Osteoblast (primary cell): ENCODE results near the gene MED6. TPM values are rescaled to one million over a fixed set of nuclear protein-coding genes. Genes with fewer than 3 reads are reported as not detected.

Experiments
- DNase-seq: peaks from one replicate; pipeline ENCODE4 v3.0.0; 2011; ENCODE audit warnings: low spot score, mixed read lengths; ENCODE audit not compliant: insufficient read length; ENCODE audit errors: missing footprints
- H2AFZ ChIP-seq: 2 replicates; pipeline ENCODE4 v1.6.0; 2011; ENCODE audit warnings: mild to moderate bottlenecking, low read length
- H3K27ac ChIP-seq: 2 replicates; pipeline ENCODE4 v1.5.1; 2011; ENCODE audit warnings: mild to moderate bottlenecking, low read depth, low read length, moderate library complexity
- H3K27me3 ChIP-seq: 2 replicates; pipeline ENCODE4 v1.6.0; 2012; ENCODE audit warnings: mild to moderate bottlenecking, control low read depth, inconsistent platforms, low read length, moderate library complexity; ENCODE audit not compliant: insufficient read depth
- H3K36me3 ChIP-seq: 2 replicates; pipeline ENCODE4 v1.5.1; 2011; ENCODE audit warnings: mild to moderate bottlenecking, low read length, control low read depth, moderate library complexity; ENCODE audit not compliant: insufficient read depth
- H3K4me1 ChIP-seq: 2 replicates; pipeline ENCODE4 v1.5.1; 2011; ENCODE audit warnings: mild to moderate bottlenecking, low read length, control low read depth, moderate library complexity; ENCODE audit not compliant: insufficient read depth
- H3K4me2 ChIP-seq: 2 replicates; pipeline ENCODE4 v1.6.0; 2011; ENCODE audit warnings: mild to moderate bottlenecking, low read length; ENCODE audit not compliant: insufficient read depth
- H3K4me3 ChIP-seq: fragments of 200-600 bp; sonication (generic); 3 replicates; pipeline ENCODE4 v1.5.1; 2012; ENCODE audit warnings: mild to moderate bottlenecking, low read length, inconsistent platforms; ENCODE audit not compliant: insufficient read depth
- H3K79me2 ChIP-seq: 2 replicates; pipeline ENCODE4 v1.6.0; 2012; ENCODE audit warnings: mild to moderate bottlenecking, low read length, control low read depth, inconsistent platforms; ENCODE audit not compliant: insufficient read depth
- H3K9me3 ChIP-seq: 2 replicates; pipeline ENCODE4 v1.5.1; 2011; ENCODE audit warnings: low read depth, low read length, control low read depth
- H4K20me1 ChIP-seq: 2 replicates; pipeline ENCODE4 v1.6.0; 2012; ENCODE audit warnings: mild to moderate bottlenecking, low read length, control low read depth; ENCODE audit not compliant: insufficient read depth
- CTCF ChIP-seq: IDR thresholded peaks from 2 replicates; pipeline ENCODE4 v1.5.1; 2011; ENCODE audit warnings: mild to moderate bottlenecking, low read depth, low read length, moderate library complexity; ENCODE audit errors: extremely low read depth
- total RNA-seq: library from RNA; depleted of rRNA; stranded (reverse); fragments of >200 nt; gene quantifications from 2 replicates; pipeline ENCODE4 v1.2.3, GENCODE V29; 2012

MED6 gene
- total RNA-seq, 1 donor, result 32.2 TPM

DNA sequence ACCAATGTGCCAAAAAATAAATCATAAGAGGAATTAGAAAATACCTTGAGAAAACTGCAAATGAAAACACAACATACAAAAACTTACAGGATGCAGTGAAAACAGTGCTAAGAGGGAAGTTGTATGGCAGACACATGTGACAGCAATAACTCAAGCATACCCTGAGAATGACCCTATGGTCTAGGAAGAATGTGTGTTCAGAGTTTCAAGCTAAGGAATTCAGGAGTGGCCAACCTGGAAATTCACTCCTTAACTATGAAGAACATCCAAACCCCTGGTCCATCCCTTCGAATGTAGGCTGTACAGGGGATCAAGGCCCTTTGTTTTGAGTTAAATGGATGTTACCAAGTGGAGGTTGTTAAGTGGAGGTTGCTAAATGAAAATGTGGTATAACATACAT is 24.5 kb upstream of the MED6 start:
- H4K20me1 ChIP-seq, result no peaks in the 10 kb centered on the region

DNA sequence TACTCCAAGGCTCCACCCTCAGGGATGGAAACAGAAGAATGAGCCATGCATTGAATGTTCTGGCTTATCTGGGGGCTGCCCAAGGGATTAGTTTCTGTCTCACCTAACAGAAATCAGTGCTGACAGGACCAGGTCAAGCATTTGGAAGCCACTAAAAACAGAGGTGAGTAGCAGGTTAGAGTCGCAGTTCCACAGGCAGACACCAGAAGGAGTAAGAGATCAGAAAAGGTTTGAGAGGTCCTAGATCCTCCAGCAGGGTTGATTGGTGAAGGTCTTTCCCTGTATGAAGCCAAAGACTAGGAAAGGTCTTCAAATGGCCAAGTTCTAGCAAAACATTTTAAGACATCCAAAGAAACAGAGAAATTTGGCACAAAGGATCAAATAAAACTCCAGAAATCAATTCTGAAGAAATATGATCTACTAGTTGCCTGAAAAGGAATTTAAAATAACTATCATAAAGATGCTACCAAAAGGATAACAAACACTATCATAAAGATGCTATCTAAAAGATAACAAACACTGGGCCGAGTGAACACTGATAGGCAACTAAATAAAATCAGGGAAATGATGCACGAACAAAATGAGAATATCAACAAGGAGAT is 21.8 kb upstream of the MED6 start:
- Histone ChIP-seq H3K4me3 (no peak overlapping the region), H3K27ac (no peak overlapping the region), H3K27me3 (peaks cover 6% of the 10 kb centered on the region)

More for the DNA sequence above, 24.5 kb upstream of the MED6 start:
- no peak overlapping the region for H3K27ac ChIP-seq
- no peak overlapping the region for H3K4me2 ChIP-seq
- H3K79me2 ChIP-seq, result no peaks in the 10 kb centered on the region
- H2AFZ ChIP-seq, result no peak overlapping the region
- H3K4me1 ChIP-seq, result no peaks in the 10 kb centered on the region
- TF ChIP-seq CTCF, result no peak
- no peak overlapping the region for H3K4me3 ChIP-seq
- peaks cover 3% of the 10 kb centered on the region for H3K27me3 ChIP-seq
- H3K9me3 ChIP-seq, result no peaks in the 10 kb centered on the region
- no peak for DNase-seq
- no peaks in the 10 kb centered on the region for H3K36me3 ChIP-seq

DNA sequence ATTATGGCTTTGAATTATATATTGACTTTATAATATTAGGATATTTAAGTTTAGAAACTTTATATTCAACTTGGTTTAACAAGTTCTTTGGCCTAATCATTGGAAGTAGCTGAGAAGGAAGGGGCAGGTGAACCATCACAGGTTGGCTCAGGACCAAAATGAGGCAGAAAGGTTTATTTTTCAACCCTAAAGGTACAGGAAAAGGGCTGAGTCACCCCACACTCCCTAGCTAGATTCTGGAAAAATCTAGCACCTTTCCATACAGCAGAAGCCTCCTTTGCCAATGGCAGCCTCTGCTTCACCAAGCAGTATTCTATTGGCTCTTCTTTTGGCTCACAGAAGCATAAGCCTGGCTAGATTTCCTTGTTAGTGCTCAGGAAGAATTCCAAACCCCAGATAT is 19.3 kb upstream of the MED6 start:
- Histone ChIP-seq H3K27me3 (peaks cover 6% of the 10 kb centered on the region), H3K9me3 (no peaks in the 10 kb centered on the region), H3K79me2 (no peaks in the 10 kb centered on the region), H3K4me3 (no peak overlapping the region), H4K20me1 (no peaks in the 10 kb centered on the region), H3K27ac (no peak overlapping the region), H2AFZ (no peak overlapping the region), H3K36me3 (no peaks in the 10 kb centered on the region), H3K4me2 (no peak overlapping the region), H3K4me1 (no peaks in the 10 kb centered on the region)
- TF ChIP-seq CTCF, result no peak
- DNase-seq, result no peak

More for the DNA sequence above, 21.8 kb upstream of the MED6 start:
- no peaks in the 10 kb centered on the region for H3K9me3 ChIP-seq
- H3K79me2 ChIP-seq, result no peaks in the 10 kb centered on the region
- no peaks in the 10 kb centered on the region for H3K4me1 ChIP-seq
- H3K36me3 ChIP-seq, result no peaks in the 10 kb centered on the region
- DNase-seq, result no peak
- H2AFZ ChIP-seq, result no peak overlapping the region
- TF ChIP-seq CTCF, result peak; percentile 74
- H4K20me1 ChIP-seq, result no peaks in the 10 kb centered on the region
- H3K4me2 ChIP-seq, result no peak overlapping the region

- TF ChIP-seq CTCF, result no peak
- H3K36me3 ChIP-seq, result no peaks in the 10 kb centered on the region
- H3K79me2 ChIP-seq, result no peaks in the 10 kb centered on the region
- no peak overlapping the region for H3K4me3 ChIP-seq
- no peaks in the 10 kb centered on the region for H3K9me3 ChIP-seq
- no peaks in the 10 kb centered on the region for H3K4me1 ChIP-seq
- no peaks in the 10 kb centered on the region for H4K20me1 ChIP-seq
- H3K4me2 ChIP-seq, result no peak overlapping the region
- no peak for DNase-seq
- H3K27ac ChIP-seq, result no peak overlapping the region
- H3K27me3 ChIP-seq, result peaks cover 2% of the 10 kb centered on the region
- no peak overlapping the region for H2AFZ ChIP-seq
Observed at GRCh38 chr14:70618314-70618713, 17.9 kb upstream of the MED6 start.
